Neural progenitor cell (in vitro differentiated cells): ENCODE results near the gene GOLGA7B. TPM values are rescaled to one million over a fixed set of nuclear protein-coding genes. Genes with fewer than 3 reads are reported as not detected.

Source experiments
- DNase-seq: peaks from one replicate; pipeline ENCODE4 v3.0.0-alpha.2; 2016; ENCODE audit warnings: low spot score
- H2AFZ ChIP-seq: fragments of 200-600 bp; sonication (generic); replicated peaks from 2 replicates; pipeline ENCODE4 v1.6.1; 2016; ENCODE audit warnings: antibody characterized with exemption
- H3F3A ChIP-seq: fragments of 200-600 bp; sonication (generic); 2 replicates; pipeline ENCODE4 v1.6.1; 2016; ENCODE audit warnings: antibody characterized with exemption, low read depth
- H3K27ac ChIP-seq: fragments of 200-600 bp; sonication (generic); 2 replicates; pipeline ENCODE4 v1.5.1; 2016; ENCODE audit warnings: mild to moderate bottlenecking
- H3K27me3 ChIP-seq: fragments of 200-600 bp; sonication (generic); 2 replicates; pipeline ENCODE4 v1.6.1; 2016; ENCODE audit warnings: mild to moderate bottlenecking, moderate library complexity
- H3K36me3 ChIP-seq: fragments of 200-600 bp; sonication (generic); 2 replicates; pipeline ENCODE4 v1.5.1; 2016
- H3K4me1 ChIP-seq: fragments of 200-600 bp; sonication (generic); 2 replicates; pipeline ENCODE4 v1.6.1; 2016; ENCODE audit warnings: mixed run types
- H3K4me2 ChIP-seq: fragments of 200-600 bp; sonication (generic); 2 replicates; pipeline ENCODE4 v1.6.1; 2016
- H3K4me3 ChIP-seq: fragments of 200-600 bp; sonication (generic); 2 replicates; pipeline ENCODE4 v1.5.1; 2016
- H3K79me2 ChIP-seq: fragments of 200-600 bp; sonication (generic); 2 replicates; pipeline ENCODE4 v1.6.1; 2016; ENCODE audit warnings: low read depth
- H3K9ac ChIP-seq: fragments of 200-600 bp; sonication (generic); 2 replicates; pipeline ENCODE4 v1.6.1; 2016
- H3K9me3 ChIP-seq: fragments of 200-600 bp; sonication (generic); 2 replicates; pipeline ENCODE4 v1.5.1; 2016; ENCODE audit warnings: low read depth
- H4K20me1 ChIP-seq: fragments of 200-600 bp; sonication (generic); 2 replicates; pipeline ENCODE4 v1.6.1; 2016; ENCODE audit warnings: low read depth
- H3K27ac Mint-ChIP-seq: 3 replicates; pipeline ENCODE4 v1.8.0; 2021; ENCODE audit warnings: mixed read lengths
- H3K27me3 Mint-ChIP-seq: 2 replicates; pipeline ENCODE4 v1.8.0; 2022; ENCODE audit warnings: low read depth, mild to moderate bottlenecking, inconsistent platforms, moderate library complexity, mixed read lengths; ENCODE audit not compliant: insufficient read depth
- H3K36me3 Mint-ChIP-seq: 3 replicates; pipeline ENCODE4 v1.8.0; 2021; ENCODE audit warnings: mixed read lengths
- H3K4me1 Mint-ChIP-seq: 3 replicates; pipeline ENCODE4 v1.8.0; 2021; ENCODE audit warnings: mixed read lengths
- H3K4me3 Mint-ChIP-seq: 3 replicates; pipeline ENCODE4 v1.8.0; 2021; ENCODE audit warnings: mild to moderate bottlenecking, moderate library complexity, mixed read lengths
- H3K9me3 Mint-ChIP-seq: 3 replicates; pipeline ENCODE4 v1.8.0; 2020; ENCODE audit warnings: mixed read lengths
- CTCF ChIP-seq: fragments of 200-600 bp; sonication (generic); IDR thresholded peaks from 2 replicates; pipeline ENCODE4 v1.5.1; 2017; ENCODE audit warnings: antibody characterized with exemption, mild to moderate bottlenecking
- EZH2 ChIP-seq: fragments of 200-600 bp; sonication (generic); IDR thresholded peaks from 2 replicates; pipeline ENCODE4 v1.6.1; 2017; ENCODE audit warnings: antibody characterized with exemption, mild to moderate bottlenecking, moderate library complexity
- EZH2phosphoT487 ChIP-seq: fragments of 200-600 bp; sonication (generic); IDR thresholded peaks from 2 replicates; pipeline ENCODE4 v1.6.1; 2017; ENCODE audit warnings: antibody characterized with exemption
- total RNA-seq: library from RNA; depleted of rRNA; stranded (reverse); fragments of >200 nt; gene quantifications from 2 replicates; pipeline ENCODE4 v1.2.3, GENCODE V29; 2015; ENCODE audit warnings: low replicate concordance

Gene GOLGA7B
- total RNA-seq, 1 donor from 2014 or later = not detected

GRCh38 chr10:97882142-97883091 is 32.8 kb downstream of the GOLGA7B start:
- no peak overlapping the region for H3K9ac ChIP-seq
- no peaks in the 10 kb centered on the region for H3F3A ChIP-seq
- no peaks in the 10 kb centered on the region for H3K4me1 Mint-ChIP-seq
- H3K4me3 ChIP-seq = no peak overlapping the region
- peaks cover 5% of the 10 kb centered on the region for H3K4me1 ChIP-seq
- no peak for TF ChIP-seq EZH2
- TF ChIP-seq EZH2phosphoT487 = no peak
- TF ChIP-seq CTCF = no peak
- no peaks in the 10 kb centered on the region for H3K36me3 Mint-ChIP-seq
- H3K27me3 ChIP-seq = no peaks in the 10 kb centered on the region
- H3K4me2 ChIP-seq = no peak overlapping the region
- no peak overlapping the region for H3K27ac ChIP-seq
- H3K27ac Mint-ChIP-seq = no peak overlapping the region
- no peaks in the 10 kb centered on the region for H3K27me3 Mint-ChIP-seq
- H3K9me3 ChIP-seq = no peaks in the 10 kb centered on the region
- H2AFZ ChIP-seq = no peak overlapping the region
- H3K4me3 Mint-ChIP-seq = no peak overlapping the region
- H3K79me2 ChIP-seq = no peaks in the 10 kb centered on the region
- DNase-seq = no peak
- no peaks in the 10 kb centered on the region for H3K36me3 ChIP-seq
- no peaks in the 10 kb centered on the region for H4K20me1 ChIP-seq
- H3K9me3 Mint-ChIP-seq = no peaks in the 10 kb centered on the region

- Histone ChIP-seq H3K79me2 (no peaks in the 10 kb centered on the region), H3K4me3 (no peak overlapping the region), H3K4me2 (no peak overlapping the region), H3K9me3 (no peaks in the 10 kb centered on the region), H2AFZ (no peak overlapping the region), H3K4me1 (peaks cover 5% of the 10 kb centered on the region), H3K27ac (no peak overlapping the region), H3K36me3 (no peaks in the 10 kb centered on the region), H3K27me3 (no peaks in the 10 kb centered on the region), H3K9ac (no peak overlapping the region), H3F3A (no peaks in the 10 kb centered on the region), H4K20me1 (no peaks in the 10 kb centered on the region)
- no peak for TF ChIP-seq EZH2
- TF ChIP-seq CTCF = no peak
- TF ChIP-seq EZH2phosphoT487 = no peak
- Mint-ChIP-seq H3K27ac (no peak overlapping the region), H3K4me1 (no peaks in the 10 kb centered on the region), H3K36me3 (no peaks in the 10 kb centered on the region), H3K4me3 (no peak overlapping the region), H3K9me3 (no peaks in the 10 kb centered on the region), H3K27me3 (peaks cover under 1% of the 10 kb centered on the region)
- DNase-seq = no peak
Observed at GRCh38 chr10:97883092-97883485, 33.4 kb downstream of the GOLGA7B start.

GRCh38 chr10:97886286-97886685 is 36.6 kb downstream of the GOLGA7B start:
- H3K4me2 ChIP-seq = no peak overlapping the region
- no peaks in the 10 kb centered on the region for H3K36me3 ChIP-seq
- TF ChIP-seq EZH2phosphoT487 (no peak), EZH2 (no peak), CTCF (no peak)
- H3K27ac ChIP-seq = no peak overlapping the region
- H3K9me3 ChIP-seq = no peaks in the 10 kb centered on the region
- no peaks in the 10 kb centered on the region for H3K79me2 ChIP-seq
- DNase-seq = no peak
- peak overlapping the region; percentile 50 for H2AFZ ChIP-seq
- no peaks in the 10 kb centered on the region for H3K27me3 ChIP-seq
- peaks cover 17% of the 10 kb centered on the region for H3K4me1 ChIP-seq
- H3K9ac ChIP-seq = no peak overlapping the region
- H3K4me1 Mint-ChIP-seq = peaks cover 16% of the 10 kb centered on the region
- no peaks in the 10 kb centered on the region for H3K9me3 Mint-ChIP-seq
- no peak overlapping the region for H3K4me3 Mint-ChIP-seq
- H3K36me3 Mint-ChIP-seq = no peaks in the 10 kb centered on the region
- no peak overlapping the region for H3K27ac Mint-ChIP-seq
- H3K27me3 Mint-ChIP-seq = peaks cover 3% of the 10 kb centered on the region
- no peak overlapping the region for H3K4me3 ChIP-seq
- H4K20me1 ChIP-seq = no peaks in the 10 kb centered on the region
- H3F3A ChIP-seq = no peaks in the 10 kb centered on the region
